ENCODE measurements around the gene RTN1.

RTN1 gene

GRCh38 chr14:59622631-59623030, 247.9 kb downstream of the RTN1 start:
- TF ChIP-seq, protein P1, sequence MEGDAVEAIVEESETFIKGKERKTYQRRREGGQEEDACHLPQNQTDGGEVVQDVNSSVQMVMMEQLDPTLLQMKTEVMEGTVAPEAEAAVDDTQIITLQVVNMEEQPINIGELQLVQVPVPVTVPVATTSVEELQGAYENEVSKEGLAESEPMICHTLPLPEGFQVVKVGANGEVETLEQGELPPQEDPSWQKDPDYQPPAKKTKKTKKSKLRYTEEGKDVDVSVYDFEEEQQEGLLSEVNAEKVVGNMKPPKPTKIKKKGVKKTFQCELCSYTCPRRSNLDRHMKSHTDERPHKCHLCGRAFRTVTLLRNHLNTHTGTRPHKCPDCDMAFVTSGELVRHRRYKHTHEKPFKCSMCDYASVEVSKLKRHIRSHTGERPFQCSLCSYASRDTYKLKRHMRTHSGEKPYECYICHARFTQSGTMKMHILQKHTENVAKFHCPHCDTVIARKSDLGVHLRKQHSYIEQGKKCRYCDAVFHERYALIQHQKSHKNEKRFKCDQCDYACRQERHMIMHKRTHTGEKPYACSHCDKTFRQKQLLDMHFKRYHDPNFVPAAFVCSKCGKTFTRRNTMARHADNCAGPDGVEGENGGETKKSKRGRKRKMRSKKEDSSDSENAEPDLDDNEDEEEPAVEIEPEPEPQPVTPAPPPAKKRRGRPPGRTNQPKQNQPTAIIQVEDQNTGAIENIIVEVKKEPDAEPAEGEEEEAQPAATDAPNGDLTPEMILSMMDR (IDR thresholded peaks at IDR 0.05): no peak

GRCh38 chr14:59619061-59619460, 251.5 kb downstream of the RTN1 start:
- TF ChIP-seq, protein P1 (IDR thresholded peaks at IDR 0.05): no peak

- TF ChIP-seq, protein P1 (IDR thresholded peaks at IDR 0.05): no peak
These were observed 269.5 kb downstream of the RTN1 start for GRCh38 chr14:59601056-59601455.

DNA sequence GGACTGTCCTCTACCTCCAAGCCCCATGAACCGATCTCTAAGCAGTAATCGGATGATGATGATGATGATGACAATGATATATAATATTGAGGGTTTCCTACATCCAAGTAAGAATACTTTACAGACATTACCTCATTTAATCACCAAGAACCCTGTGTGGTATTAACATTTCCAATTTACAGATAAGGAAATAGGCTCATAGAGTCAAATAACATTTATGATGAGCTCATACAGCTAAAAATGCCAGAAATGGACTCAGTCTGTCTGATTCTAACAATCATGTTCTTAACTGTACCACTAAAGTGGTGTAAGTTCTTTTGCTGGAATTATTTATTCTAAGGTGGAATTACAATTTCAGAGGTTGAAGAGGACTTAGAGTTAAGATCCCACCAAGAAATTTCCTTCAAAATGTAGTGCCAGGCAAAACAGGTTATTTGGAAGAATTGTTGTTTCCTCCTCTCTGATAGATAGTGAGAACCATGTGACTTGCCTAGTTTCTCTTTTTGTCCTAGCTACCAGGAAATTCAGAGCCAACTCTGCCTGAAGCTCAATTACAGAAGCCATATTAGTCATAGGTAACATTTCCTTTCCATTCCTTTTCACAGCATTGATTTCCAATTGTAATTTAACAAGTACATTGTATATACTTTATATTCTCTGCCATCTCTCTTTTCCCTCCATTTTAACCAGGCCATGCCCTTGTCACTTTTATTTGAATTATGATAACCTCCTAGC, 270.2 kb downstream of the RTN1 start:
- TF ChIP-seq, protein P1 (IDR thresholded peaks at IDR 0.05): no peak

DNA sequence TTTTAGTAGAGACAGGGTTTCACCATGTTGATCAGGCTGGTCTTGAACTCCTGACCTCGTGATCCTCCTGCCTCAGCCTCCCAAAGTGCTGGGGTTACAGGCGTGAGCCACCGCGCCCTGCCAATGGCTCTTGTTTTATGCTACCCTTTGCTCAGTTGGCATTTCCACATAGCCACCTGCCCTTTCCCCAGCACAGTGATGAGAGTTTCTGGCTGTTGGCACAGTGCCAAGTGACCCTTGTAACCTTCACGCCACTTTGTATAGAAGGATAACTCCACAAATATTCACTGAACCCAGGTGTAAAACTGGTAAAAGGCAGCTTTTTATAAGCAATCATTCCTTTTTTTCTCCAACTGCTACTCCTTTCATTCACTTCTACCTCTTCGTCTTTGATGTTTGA, 275.5 kb downstream of the RTN1 start:
- TF ChIP-seq, protein P1 (IDR thresholded peaks at IDR 0.05): no peak

DNA sequence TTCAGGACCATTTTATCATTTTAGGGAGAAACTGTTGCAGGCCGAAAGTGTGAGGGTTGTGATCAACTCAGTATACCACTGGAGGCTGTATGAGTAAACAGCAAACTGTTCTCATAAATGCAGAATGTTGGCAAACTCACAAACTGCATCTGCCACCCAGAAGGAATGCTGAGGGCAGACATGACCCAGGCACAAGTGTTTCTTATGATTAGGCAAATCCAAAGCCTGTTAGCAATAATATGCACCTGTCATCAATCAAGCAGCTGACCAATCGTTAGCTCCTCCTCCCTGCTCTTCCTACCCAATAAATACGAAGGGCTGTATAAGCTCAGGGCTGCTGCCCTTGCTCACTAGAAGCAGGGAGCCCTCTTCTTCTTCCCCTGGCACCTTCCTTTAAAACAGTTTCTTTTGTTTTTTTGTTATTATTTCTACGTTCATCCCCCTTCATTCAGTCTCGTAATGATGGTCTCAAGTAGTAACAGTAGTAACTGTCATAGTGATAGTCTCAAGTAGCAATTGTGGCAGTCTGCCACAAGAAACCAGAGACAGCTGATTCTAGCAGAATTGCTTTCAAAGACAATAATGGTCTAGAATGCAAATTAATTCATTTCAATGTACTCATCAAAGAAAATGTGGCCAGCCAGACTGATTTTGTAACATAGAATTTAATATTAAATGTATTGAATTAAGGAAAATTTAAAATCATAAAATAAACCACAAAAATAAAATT, 278.8 kb downstream of the RTN1 start:
- TF ChIP-seq, protein P1 (IDR thresholded peaks at IDR 0.05): no peak

GRCh38 chr14:59588101-59588500, 282.5 kb downstream of the RTN1 start:
- TF ChIP-seq, protein P1 (IDR thresholded peaks at IDR 0.05): no peak

All from LNCAP (cell line).